ENCODE data around the gene PPFIA4. TPM values are rescaled to one million over a fixed set of nuclear protein-coding genes. Genes with fewer than 3 reads are reported as not detected.
"Not testable (repeated sequence)": the region's sequence is repeated elsewhere in the genome, so short reads cannot be mapped to it uniquely, and the experiment has no call there.

Gene PPFIA4
- total RNA-seq (under 1 TPM; 0.09 to 0.53 (median 0.34) TPM), polyA plus RNA-seq (under 1 TPM; 0.30 to 0.82 TPM)

DNA sequence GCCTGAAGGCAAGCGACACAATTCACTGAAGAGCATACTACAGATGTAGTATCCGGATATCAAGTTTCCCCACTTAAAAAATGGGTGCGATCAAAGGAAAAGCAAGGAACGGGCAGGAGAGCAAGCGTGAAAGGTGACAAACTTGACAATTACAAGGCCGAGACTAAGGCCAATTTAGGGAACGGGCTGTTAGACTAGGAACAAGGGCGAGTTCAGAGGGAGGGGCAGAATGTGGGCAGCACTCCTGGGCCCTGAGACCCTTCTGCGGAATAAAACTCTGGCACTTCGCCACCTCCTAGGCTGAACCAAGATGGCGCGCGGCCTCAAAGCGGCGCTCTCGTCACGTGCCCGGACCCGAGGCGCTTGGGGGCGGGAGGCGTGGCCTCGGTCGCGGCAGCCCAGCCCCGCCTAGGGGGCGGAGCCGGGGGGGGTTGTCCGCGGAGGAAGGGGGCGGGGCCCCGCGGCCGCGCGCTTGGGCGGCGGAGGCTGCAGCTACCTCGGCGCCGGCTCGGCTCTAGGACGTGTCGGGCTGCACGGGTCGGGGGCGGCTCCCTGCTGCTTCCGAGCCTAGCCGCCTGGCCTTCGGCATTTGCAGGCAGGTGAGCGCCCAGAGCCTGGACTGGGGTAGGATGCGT lies at the start of gene PPFIA4:
TSS of gene PPFIA4 (plus strand) at position 461 of the 635 bp plus-strand sequence. CDS start 12,518 bp downstream, outside the sequence.
- TF ChIP-seq, protein P1, sequence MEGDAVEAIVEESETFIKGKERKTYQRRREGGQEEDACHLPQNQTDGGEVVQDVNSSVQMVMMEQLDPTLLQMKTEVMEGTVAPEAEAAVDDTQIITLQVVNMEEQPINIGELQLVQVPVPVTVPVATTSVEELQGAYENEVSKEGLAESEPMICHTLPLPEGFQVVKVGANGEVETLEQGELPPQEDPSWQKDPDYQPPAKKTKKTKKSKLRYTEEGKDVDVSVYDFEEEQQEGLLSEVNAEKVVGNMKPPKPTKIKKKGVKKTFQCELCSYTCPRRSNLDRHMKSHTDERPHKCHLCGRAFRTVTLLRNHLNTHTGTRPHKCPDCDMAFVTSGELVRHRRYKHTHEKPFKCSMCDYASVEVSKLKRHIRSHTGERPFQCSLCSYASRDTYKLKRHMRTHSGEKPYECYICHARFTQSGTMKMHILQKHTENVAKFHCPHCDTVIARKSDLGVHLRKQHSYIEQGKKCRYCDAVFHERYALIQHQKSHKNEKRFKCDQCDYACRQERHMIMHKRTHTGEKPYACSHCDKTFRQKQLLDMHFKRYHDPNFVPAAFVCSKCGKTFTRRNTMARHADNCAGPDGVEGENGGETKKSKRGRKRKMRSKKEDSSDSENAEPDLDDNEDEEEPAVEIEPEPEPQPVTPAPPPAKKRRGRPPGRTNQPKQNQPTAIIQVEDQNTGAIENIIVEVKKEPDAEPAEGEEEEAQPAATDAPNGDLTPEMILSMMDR (IDR thresholded peaks at IDR 0.05): no peak
- Histone ChIP-seq H3K27me3 (no peaks in the 10 kb centered on the region), H3K27ac (peak within 1 kb of the TSS in 1 of 4 donors; percentile 41), H3K4me1 (peaks cover 5 to 7% (median 5%) of the 10 kb centered on the region in 3 donors), H3K4me3 (peak within 1 kb of the TSS; percentile 34 to 70 (median 44)), H3K9me3 (no peaks in the 10 kb centered on the region), H3K36me3 (peaks cover 0 to 15% (median 12%) of the 10 kb centered on the region in 3 donors)
- FAIRE-seq (no peak), ATAC-seq (peak; percentile 93 to 97 (median 97)), DNase-seq (peak; percentile 75 to 95 (median 92))
- 8 to 11% methylated on average over 36 to 52 of the region's 52 CpGs for WGBS, 2 donors
- intact Hi-C loops (cut with DNase I): no loop called here

DNA sequence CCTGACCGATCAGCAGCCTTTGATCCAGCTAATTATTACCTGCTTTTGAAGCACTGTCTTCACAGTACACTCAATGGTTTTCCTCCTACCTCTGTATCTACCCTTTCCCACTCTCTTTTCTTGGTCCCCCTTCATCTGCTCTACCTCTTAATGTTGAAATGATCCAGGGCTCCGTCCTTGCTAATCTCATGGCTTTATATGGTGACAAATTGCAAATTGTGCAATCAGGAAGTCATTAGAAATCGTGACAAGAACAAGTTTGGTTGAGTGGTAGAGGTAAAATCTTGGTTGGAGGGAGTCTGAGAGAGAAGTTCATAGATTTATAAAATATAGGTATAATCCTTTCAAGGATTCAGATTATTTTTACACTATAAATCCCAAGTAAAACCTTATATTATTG lies 49.7 kb upstream of the PPFIA4 start:
- TF ChIP-seq, protein P1 (IDR thresholded peaks at IDR 0.05): no peak
- Histone ChIP-seq H3K9me3 (no peaks in the 10 kb centered on the region), H3K27me3 (no peaks in the 10 kb centered on the region), H3K27ac (no peak overlapping the region), H3K4me1 (no peaks in the 10 kb centered on the region), H3K36me3 (no peaks in the 10 kb centered on the region), H3K4me3 (no peak overlapping the region)
- no peak for FAIRE-seq
- no peak for DNase-seq
- ATAC-seq: no peak
- intact Hi-C loops (cut with DNase I): no loop called here
- 6 to 9% methylated on average over 3 of the region's 3 CpGs for WGBS, 2 donors

DNA sequence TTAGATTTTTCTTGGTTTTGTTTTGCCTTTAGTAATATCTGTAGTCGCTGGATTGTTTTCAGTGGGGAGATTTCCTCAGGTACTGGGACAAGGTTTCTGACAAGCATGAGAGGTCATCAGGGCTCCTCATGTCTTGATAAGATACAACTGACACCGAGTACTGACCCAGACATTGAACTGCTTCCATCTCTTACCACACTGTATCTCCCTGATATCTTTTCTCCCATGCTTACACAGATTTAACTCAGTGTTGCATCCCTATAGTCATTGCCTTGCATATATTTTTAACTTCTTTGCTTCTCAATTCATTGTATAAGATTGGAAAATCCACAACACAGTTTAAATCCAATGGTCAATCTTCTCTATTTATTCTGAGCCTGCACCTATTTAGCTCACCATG lies 46.8 kb upstream of the PPFIA4 start:
- H3K27me3 ChIP-seq: no peaks in the 10 kb centered on the region
- FAIRE-seq: no peak
- intact Hi-C loops (cut with DNase I): no loop called here
- no peaks in the 10 kb centered on the region for H3K4me1 ChIP-seq
- WGBS, 2 donors: 46 to 60% methylated on average over 2 of the region's 2 CpGs
- no peak overlapping the region for H3K27ac ChIP-seq
- no peak overlapping the region for H3K4me3 ChIP-seq
- TF ChIP-seq, protein P1 (IDR thresholded peaks at IDR 0.05): no peak
- H3K36me3 ChIP-seq: no peaks in the 10 kb centered on the region
- H3K9me3 ChIP-seq: no peaks in the 10 kb centered on the region
- DNase-seq: no peak
- ATAC-seq: no peak

DNA sequence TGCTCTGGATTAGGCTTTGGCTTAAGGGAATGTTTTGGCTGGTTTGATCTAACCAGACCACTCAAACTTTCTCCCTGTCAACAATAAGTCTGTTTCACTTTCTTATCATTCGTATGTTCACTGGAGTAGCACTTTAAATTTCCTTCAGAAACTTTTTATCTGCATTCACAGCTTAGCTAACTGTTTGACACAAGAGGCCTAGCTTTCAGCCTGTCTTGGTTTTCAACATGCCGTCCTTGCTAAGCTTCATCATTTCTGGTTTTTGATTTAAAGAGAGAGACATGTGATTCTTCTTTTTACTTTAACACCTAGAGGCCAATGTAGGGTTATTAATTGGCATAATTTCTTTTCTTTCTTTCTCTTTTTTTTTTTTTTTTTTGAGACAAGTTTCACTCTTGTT lies 44.4 kb upstream of the PPFIA4 start:
- FAIRE-seq (no peak), DNase-seq (no peak), ATAC-seq (no peak)
- Histone ChIP-seq H3K4me3 (no peak overlapping the region), H3K27me3 (no peaks in the 10 kb centered on the region), H3K4me1 (no peaks in the 10 kb centered on the region), H3K27ac (no peak overlapping the region), H3K36me3 (no peaks in the 10 kb centered on the region), H3K9me3 (no peaks in the 10 kb centered on the region)
- WGBS, 2 donors: 78 to 81% methylated on average over 2 of the region's 2 CpGs
- intact Hi-C loops (cut with DNase I): no loop called here
- TF ChIP-seq, protein P1 (IDR thresholded peaks at IDR 0.05): no peak

DNA sequence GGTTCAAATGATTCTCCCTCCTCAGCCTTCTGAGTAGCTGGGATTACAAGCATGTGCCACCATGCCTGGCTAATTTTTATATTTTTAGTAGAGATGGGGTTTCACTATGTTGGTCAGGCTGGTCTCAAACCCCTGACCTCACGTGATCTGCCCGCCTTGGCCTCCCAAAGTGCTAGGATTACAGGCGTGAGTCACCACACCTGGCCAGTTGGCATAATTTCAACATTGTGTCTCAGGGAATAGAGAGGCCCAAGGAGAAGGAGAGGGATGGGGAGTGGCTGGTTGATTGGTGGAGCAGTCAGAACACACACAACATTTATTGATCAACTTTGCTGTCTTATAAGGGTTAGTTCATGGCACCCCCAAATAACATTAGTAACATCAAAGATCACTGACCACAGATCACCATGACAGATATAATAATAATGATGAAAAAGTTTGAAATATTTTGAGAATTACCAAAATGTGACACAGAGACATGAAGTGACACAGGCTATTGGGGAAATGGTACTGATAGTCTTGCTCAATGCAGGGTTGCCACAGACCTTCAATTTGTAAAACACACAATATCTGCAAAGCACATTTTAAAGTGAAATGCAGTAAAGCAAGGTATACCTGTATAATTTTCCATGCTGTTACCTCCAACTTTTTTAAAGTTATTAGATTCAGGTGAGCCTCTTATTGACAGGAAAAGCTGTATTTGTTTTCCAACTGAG lies 43.4 kb upstream of the PPFIA4 start:
- no peak for DNase-seq
- no peak for FAIRE-seq
- no peaks in the 10 kb centered on the region for H3K9me3 ChIP-seq
- H3K27ac ChIP-seq: no peak overlapping the region
- WGBS, 2 donors: 61 to 68% methylated on average over 3 of the region's 3 CpGs
- no peak for ATAC-seq
- no peak overlapping the region for H3K4me3 ChIP-seq
- no peaks in the 10 kb centered on the region for H3K27me3 ChIP-seq
- H3K4me1 ChIP-seq: no peaks in the 10 kb centered on the region
- TF ChIP-seq, protein P1 (IDR thresholded peaks at IDR 0.05): no peak
- intact Hi-C loops (cut with DNase I): no loop called here
- no peaks in the 10 kb centered on the region for H3K36me3 ChIP-seq

DNA sequence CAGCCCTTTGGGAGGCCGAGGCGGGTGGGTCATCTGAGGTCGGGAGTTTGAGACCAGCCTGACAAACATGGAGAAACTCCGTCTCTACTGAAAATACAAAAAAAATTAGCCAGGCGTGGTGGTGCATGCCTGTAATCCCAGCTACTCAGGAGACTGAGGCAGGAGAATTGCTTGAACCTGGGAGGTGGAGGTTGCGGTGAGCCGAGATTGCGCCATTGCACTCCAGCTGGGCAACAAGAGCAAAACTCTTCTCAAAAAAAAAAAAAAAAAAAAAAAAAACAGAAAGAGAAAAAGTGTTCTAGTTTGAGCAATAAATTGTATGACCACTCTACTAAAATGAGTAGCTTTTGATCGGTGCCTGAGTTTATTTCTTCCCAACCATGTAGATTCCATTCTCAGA lies 40.2 kb upstream of the PPFIA4 start:
- FAIRE-seq; H3K4me1 ChIP-seq; intact Hi-C loops (cut with DNase I); H3K27ac ChIP-seq; DNase-seq; H3K9me3 ChIP-seq; H3K27me3 ChIP-seq; ATAC-seq; H3K4me3 ChIP-seq; H3K36me3 ChIP-seq: not testable (repeated sequence)
- WGBS, 2 donors: 63 to 77% methylated on average over 9 of the region's 9 CpGs
